Stomach (tissue), 4 donors: ENCODE measurements around the gene FGF18.

Source experiments
- CTCF ChIP-seq, 7 experiments: fragments of 450-650 bp in 4 of 7; fragments of 200-600 bp in 3 of 7; sonication (generic) in 3 of 7; IDR thresholded peaks; one replicate each; pipeline ENCODE4 v1.5.1; 2016 to 2019; ENCODE audit warnings: antibody characterized with exemption in 7 of 7, control low read depth in 2 of 7, mild to moderate bottlenecking in 1 of 7
- EP300 ChIP-seq: sonication (generic); formaldehyde crosslinking; IDR thresholded peaks from one replicate; pipeline ENCODE4 v1.6.1; 2017; ENCODE audit warnings: antibody characterized with exemption
- POLR2A ChIP-seq, 4 donors: fragments of 450-650 bp; IDR thresholded peaks; one replicate each; pipeline ENCODE4 v1.6.1; 2016; ENCODE audit warnings: antibody characterized with exemption in 4 of 4, control low read depth in 2 of 4, mild to moderate bottlenecking in 1 of 4, moderate library complexity in 1 of 4
- POLR2AphosphoS5 ChIP-seq, 3 donors: sonication (generic); formaldehyde crosslinking; IDR thresholded peaks; one replicate each; pipeline ENCODE4 v1.6.1; 2016; ENCODE audit warnings: antibody characterized with exemption in 3 of 3

GRCh38 chr5:171379961-171380360 is 39.5 kb upstream of the FGF18 start:
- TF ChIP-seq CTCF (IDR thresholded peaks at IDR 0.05), result no peak
- TF ChIP-seq POLR2A (IDR thresholded peaks at IDR 0.05), result no peak
- no peak for TF ChIP-seq POLR2AphosphoS5 (IDR thresholded peaks at IDR 0.05)
- TF ChIP-seq EP300, result no peak
